CD4-positive, alpha-beta T cell (primary cell): ENCODE results near the gene SYT15. TPM values are rescaled to one million over a fixed set of nuclear protein-coding genes. Genes with fewer than 3 reads are reported as not detected.

ENCODE experiments used
- ATAC-seq: fragments of 200-7000 bp; cut with Tn5 transposase; one replicate; pipeline ENCODE4 v1.10.0; 2022; ENCODE audit warnings: mild to moderate bottlenecking; ENCODE audit not compliant: poor library complexity
- CTCF ChIA-PET: fragments of 350-600 bp; sonication (Branson Sonifier 250); formaldehyde crosslinking; loops from one replicate; lab custom pipeline; 2021; ENCODE audit warnings: antibody characterized with exemption, inconsistent platforms; lab: Charles Lee
- POLR2A ChIA-PET: fragments of 350-600 bp; sonication (Branson Sonifier 250); formaldehyde crosslinking; loops from one replicate; lab custom pipeline; 2021; ENCODE audit warnings: antibody characterized with exemption, inconsistent platforms; lab: Charles Lee
- DNase-seq, 14 experiments: peaks; one replicate each; pipeline ENCODE4 v3.0.0-alpha.2; 2013 to 2020; ENCODE audit warnings: mixed read lengths in 2 of 14
- H3K27ac ChIP-seq, 2 donors: one replicate each; pipeline versions ENCODE4 v1.5.1 to v1.7.0; 2013; ENCODE audit warnings: low read length in 2 of 2, low read depth in 1 of 2, mild to moderate bottlenecking in 1 of 2
- H3K27me3 ChIP-seq, 2 experiments: 1 replicate in 1 of 2; 2 replicates in 1 of 2; pipeline versions ENCODE4 v1.6.1 to v1.7.0; 2013; ENCODE audit warnings: low read length in 2 of 2, control low read depth in 1 of 2, mild to moderate bottlenecking in 1 of 2, moderate library complexity in 1 of 2; ENCODE audit not compliant: insufficient read depth in 2 of 2, control insufficient read depth in 1 of 2
- H3K36me3 ChIP-seq: one replicate; pipeline ENCODE4 v1.6.1; 2013; ENCODE audit warnings: low read length, control low read depth; ENCODE audit not compliant: insufficient read depth
- H3K4me1 ChIP-seq: one replicate; pipeline ENCODE4 v1.6.1; 2013; ENCODE audit warnings: low read length, control low read depth; ENCODE audit not compliant: insufficient read depth
- H3K4me3 ChIP-seq: one replicate; pipeline ENCODE4 v1.5.1; 2013; ENCODE audit warnings: mild to moderate bottlenecking, low read length, moderate library complexity
- H3K9me3 ChIP-seq, 2 experiments: 1 replicate in 1 of 2; 2 replicates in 1 of 2; pipeline versions ENCODE4 v1.6.1 to v1.7.0; 2013; ENCODE audit warnings: low read length in 2 of 2, mild to moderate bottlenecking in 2 of 2, control low read depth in 1 of 2, moderate library complexity in 1 of 2; ENCODE audit not compliant: control insufficient read depth in 1 of 2, insufficient read depth in 1 of 2
- H3K27ac Mint-ChIP-seq: one replicate; pipeline ENCODE4 v1.8.0; 2020; ENCODE audit warnings: mixed read lengths
- H3K27me3 Mint-ChIP-seq: one replicate; pipeline ENCODE4 v1.8.0; 2021; ENCODE audit warnings: mixed read lengths
- H3K36me3 Mint-ChIP-seq: one replicate; pipeline ENCODE4 v1.8.0; 2021; ENCODE audit warnings: low read depth, mixed read lengths
- H3K4me1 Mint-ChIP-seq: one replicate; pipeline ENCODE4 v1.8.0; 2021; ENCODE audit warnings: low read depth, mixed read lengths
- H3K4me3 Mint-ChIP-seq: one replicate; pipeline ENCODE4 v1.8.0; 2020; ENCODE audit warnings: mild to moderate bottlenecking, mixed read lengths
- H3K9me3 Mint-ChIP-seq: one replicate; pipeline ENCODE4 v1.8.0; 2020; ENCODE audit warnings: mixed read lengths
- CTCF ChIP-seq: fragments of 200-600 bp; IDR thresholded peaks from one replicate; pipeline ENCODE4 v1.8.0; 2022; ENCODE audit warnings: antibody characterized with exemption, mild to moderate bottlenecking
- intact Hi-C, 2 experiments: fragments of 100-400 bp; cut with DNase I in 1 of 2; cut with micrococcal nuclease in 1 of 2; formaldehyde crosslinking; loops; one replicate each; pipeline versions ENCODE4 v1.15.1 to v1.9.0; 2023 to 2025; cut with DNase I, micrococcal nuclease
- total RNA-seq, 174 experiments: library from RNA in 2 of 174; stranded (reverse) in 2 of 174; gene quantifications; one replicate each; pipeline ENCODE4 v1.2.3 and lab custom pipeline; 2021 to 2026

Gene SYT15
- total RNA-seq, 2 experiments from 2014 or later = 0.17 to 0.77 TPM

- Histone ChIP-seq H3K4me3 (no peak overlapping the region), H3K27ac (no peak overlapping the region), H3K27me3 (peaks cover 0 to 8% of the 10 kb centered on the region in 2 experiments), H3K4me1 (no peaks in the 10 kb centered on the region), H3K36me3 (no peaks in the 10 kb centered on the region), H3K9me3 (peaks cover 0 to 12% of the 10 kb centered on the region in 2 experiments)
- H3K4me1 Mint-ChIP-seq = no peaks in the 10 kb centered on the region
- H3K36me3 Mint-ChIP-seq = no peaks in the 10 kb centered on the region
- H3K4me3 Mint-ChIP-seq = no peak overlapping the region
- H3K27ac Mint-ChIP-seq = no peak overlapping the region
- TF ChIP-seq CTCF = no peak
- no peaks in the 10 kb centered on the region for H3K9me3 Mint-ChIP-seq
- ChIA-PET POLR2A (no interaction called here), CTCF (no interaction called here)
- ATAC-seq (no peak), DNase-seq (peak in 4 of 14 experiments; percentile 0 to 30 (median 3))
- peaks cover 19% of the 10 kb centered on the region for H3K27me3 Mint-ChIP-seq
- intact Hi-C loops = no loop called here
These were observed 31.1 kb upstream of the SYT15 start for GRCh38 chr10:46547541-46548497.

GRCh38 chr10:46548498-46549090 lies 30.3 kb upstream of the SYT15 start:
- TF ChIP-seq CTCF = no peak
- Histone ChIP-seq H3K9me3 (peaks cover 0 to 12% of the 10 kb centered on the region in 2 experiments), H3K4me3 (no peak overlapping the region), H3K4me1 (no peaks in the 10 kb centered on the region), H3K36me3 (no peaks in the 10 kb centered on the region), H3K27me3 (peaks cover 0 to 3% of the 10 kb centered on the region in 2 experiments), H3K27ac (no peak overlapping the region)
- peaks cover 12% of the 10 kb centered on the region for H3K27me3 Mint-ChIP-seq
- no peak overlapping the region for H3K27ac Mint-ChIP-seq
- no peaks in the 10 kb centered on the region for H3K9me3 Mint-ChIP-seq
- ATAC-seq (no peak), DNase-seq (peak in 2 of 14 experiments; percentile 0 to 2)
- no peak overlapping the region for H3K4me3 Mint-ChIP-seq
- CTCF ChIA-PET = no interaction called here
- POLR2A ChIA-PET = no interaction called here
- intact Hi-C loops = no loop called here
- no peaks in the 10 kb centered on the region for H3K4me1 Mint-ChIP-seq
- H3K36me3 Mint-ChIP-seq = no peaks in the 10 kb centered on the region

- Histone ChIP-seq H3K4me3 (no peak overlapping the region), H3K27me3 (peaks cover 5% of the 10 kb centered on the region in 2 experiments), H3K36me3 (no peaks in the 10 kb centered on the region), H3K9me3 (peaks cover 0 to 12% of the 10 kb centered on the region in 2 experiments), H3K27ac (no peak overlapping the region), H3K4me1 (no peaks in the 10 kb centered on the region)
- no peaks in the 10 kb centered on the region for H3K36me3 Mint-ChIP-seq
- H3K4me1 Mint-ChIP-seq = no peaks in the 10 kb centered on the region
- DNase-seq = peak in 3 of 14 experiments; percentile 1 to 34 (median 2)
- no peak for TF ChIP-seq CTCF
- no peaks in the 10 kb centered on the region for H3K9me3 Mint-ChIP-seq
- CTCF ChIA-PET = no interaction called here
- intact Hi-C loops = loop anchor here in 1 of 2 experiments (2.0 to 10.0 kb wide), 2 partner anchors 19 to 1685 kb away; no protein-coding TSS in a partner anchor
- ATAC-seq = no peak
- H3K4me3 Mint-ChIP-seq = no peak overlapping the region
- peaks cover 5% of the 10 kb centered on the region for H3K27me3 Mint-ChIP-seq
- POLR2A ChIA-PET = no interaction called here
- H3K27ac Mint-ChIP-seq = no peak overlapping the region
These were observed 29.5 kb upstream of the SYT15 start for GRCh38 chr10:46549171-46550075.
